GM19099 (cell line): ENCODE data around the gene SFMBT1.

ENCODE experiments used
- POLR2A ChIP-seq: IDR thresholded peaks from 3 replicates; pipeline ENCODE4 v1.6.1; 2011; ENCODE audit warnings: low read depth; ENCODE audit not compliant: insufficient read length; ENCODE audit errors: extremely low read depth

Gene SFMBT1, protein sequence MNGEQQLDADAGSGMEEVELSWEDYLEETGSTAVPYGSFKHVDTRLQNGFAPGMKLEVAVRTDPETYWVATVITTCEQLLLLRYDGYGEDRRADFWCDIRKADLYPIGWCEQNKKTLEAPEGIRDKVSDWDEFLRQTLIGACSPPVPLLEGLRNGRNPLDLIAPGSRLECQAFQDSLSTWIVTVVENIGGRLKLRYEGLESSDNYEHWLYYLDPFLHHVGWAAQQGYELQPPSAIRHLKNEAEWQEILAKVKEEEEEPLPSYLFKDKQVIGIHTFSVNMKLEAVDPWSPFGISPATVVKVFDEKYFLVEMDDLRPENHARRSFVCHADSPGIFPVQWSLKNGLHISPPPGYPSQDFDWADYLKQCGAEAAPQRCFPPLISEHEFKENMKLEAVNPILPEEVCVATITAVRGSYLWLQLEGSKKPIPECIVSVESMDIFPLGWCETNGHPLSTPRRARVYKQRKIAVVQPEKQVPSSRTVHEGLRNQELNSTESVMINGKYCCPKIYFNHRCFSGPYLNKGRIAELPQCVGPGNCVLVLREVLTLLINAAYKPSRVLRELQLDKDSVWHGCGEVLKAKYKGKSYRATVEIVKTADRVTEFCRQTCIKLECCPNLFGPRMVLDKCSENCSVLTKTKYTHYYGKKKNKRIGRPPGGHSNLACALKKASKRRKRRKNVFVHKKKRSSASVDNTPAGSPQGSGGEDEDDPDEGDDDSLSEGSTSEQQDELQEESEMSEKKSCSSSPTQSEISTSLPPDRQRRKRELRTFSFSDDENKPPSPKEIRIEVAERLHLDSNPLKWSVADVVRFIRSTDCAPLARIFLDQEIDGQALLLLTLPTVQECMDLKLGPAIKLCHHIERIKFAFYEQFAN

DNA sequence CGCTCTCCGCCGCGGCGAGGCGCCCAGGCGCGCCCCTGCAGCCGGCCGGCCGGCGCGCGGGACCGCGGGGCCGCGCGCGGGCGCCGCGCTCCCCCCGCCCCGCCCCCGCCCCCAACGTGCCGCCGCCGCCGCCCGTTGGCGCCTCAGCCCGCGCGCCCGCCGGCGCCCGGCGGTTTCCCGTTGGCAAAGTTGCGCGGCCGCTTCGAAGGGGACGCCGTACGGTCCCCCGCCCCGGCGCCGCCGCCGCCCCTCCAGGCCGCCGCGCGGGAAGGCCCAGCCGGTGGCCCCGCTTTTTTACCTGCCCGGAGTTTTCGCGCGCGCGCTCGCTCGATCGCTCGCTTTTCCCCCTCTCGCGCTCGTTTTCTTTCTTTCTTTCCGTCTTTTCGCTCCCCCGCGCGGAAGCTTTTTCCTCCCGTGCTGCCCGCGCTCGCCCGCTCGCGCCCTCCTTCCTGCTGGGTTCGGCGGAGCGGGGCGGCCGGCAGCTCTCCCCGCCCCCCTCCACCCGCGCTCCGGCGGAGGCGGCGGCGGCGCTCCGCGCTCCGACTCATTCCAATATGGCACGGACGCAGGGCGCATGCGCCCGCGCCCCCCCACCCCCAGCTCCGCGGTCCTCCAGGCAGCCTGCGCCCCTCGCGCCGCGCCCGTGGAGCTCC is at the start of gene SFMBT1:
Gene SFMBT1 (minus strand): TSS at position 556 of the 653 bp plus-strand sequence. CDS start 76,945 bp downstream, outside the sequence.
- TF ChIP-seq POLR2A = peak; percentile 48

DNA sequence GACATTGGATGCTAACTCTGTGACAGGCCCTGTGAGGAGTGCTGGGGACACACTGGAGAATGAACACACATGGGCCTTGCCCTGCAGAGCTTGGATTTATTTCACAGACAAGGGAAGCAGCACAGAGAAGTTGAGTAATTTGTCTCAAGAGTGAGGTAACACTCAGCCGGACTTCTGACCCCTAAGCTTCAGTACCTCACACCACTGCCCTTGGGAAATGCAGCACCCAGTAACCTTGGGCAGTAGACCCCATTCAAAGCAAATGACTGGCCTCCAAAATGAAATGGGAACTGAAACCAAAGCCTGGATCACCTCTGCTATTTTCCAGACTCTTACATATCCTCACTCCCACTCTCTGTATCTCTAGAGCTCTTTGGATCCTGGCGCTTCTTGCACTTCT is 47.1 kb upstream of the SFMBT1 start:
- TF ChIP-seq POLR2A = no peak

DNA sequence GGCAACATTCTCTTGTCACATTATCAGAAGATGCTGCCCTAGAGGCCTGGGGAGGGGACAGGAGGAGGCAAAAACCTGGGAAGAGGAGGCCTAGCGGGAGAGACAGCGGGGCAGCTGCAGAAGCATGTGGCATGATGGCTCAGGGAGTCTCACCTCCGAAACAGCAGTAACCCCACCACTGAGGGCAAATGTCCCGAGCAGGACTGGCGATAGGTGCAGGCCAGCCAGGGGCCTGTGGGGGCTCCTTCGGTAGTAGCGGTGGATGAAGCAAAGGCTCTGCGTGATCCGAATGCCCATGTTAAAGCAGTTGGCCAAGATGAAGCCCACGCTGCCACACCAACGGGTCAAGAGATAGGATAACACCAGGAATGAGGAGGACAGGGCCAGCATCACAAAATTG is 46.3 kb upstream of the SFMBT1 start:
- no peak for TF ChIP-seq POLR2A

DNA sequence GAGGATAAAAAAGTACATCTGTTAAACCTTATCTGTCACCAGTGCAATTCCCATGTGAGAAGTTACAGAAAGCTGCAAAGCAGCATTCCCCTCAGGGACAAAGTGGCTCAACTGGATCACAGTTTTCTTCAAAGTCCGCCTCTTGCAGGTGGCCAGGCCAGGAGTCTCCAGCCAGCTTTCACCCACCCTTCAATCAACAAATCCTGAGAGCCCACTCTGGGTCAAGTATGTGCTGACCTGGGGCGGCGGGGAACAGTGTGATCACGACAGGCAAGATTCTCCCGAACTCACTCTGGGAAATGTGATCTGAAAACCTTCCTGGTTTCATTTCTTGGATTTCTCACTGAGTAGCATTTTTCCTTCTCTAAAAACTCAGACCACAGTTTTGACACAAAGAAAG is 45.1 kb upstream of the SFMBT1 start:
- no peak for TF ChIP-seq POLR2A

DNA sequence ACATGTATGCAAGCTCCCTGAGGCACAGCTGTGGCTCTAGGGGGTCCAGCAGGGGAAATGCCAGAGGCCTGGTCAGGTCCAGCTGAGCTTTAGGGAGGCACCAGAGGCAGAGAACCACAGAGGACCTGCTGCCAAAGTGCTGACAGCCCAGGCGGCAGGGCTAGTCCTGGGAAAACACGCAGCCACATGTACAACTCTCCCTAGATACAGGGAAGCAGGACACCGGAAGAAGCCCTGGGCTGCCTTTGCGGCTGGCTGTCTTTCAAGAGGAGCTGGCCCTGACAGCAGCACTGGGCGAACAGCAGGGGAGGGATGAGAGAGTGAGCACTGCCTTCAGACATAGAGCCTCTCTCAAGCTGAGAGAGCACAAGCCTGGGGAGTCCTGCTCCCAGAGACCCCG is 43.6 kb upstream of the SFMBT1 start:
- no peak for TF ChIP-seq POLR2A

DNA sequence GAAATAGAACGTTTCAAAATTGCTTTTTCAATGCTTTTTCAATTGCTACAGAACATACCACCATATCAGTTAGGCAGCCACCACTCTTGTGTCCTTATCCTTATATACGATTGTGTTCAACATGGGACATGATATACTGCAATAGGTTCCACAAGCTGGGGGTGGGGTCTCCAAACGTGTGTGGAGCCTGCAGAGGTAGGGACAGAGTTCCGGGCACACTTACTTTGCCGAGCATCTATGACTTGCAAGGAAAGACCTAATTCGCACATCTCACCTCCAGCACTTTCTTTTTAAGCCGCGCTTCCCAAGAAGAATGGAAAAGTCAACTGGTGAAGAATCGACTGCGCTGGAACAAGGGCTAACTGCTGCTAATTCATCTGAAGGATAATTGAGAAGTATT is 39.6 kb upstream of the SFMBT1 start:
- no peak for TF ChIP-seq POLR2A

DNA sequence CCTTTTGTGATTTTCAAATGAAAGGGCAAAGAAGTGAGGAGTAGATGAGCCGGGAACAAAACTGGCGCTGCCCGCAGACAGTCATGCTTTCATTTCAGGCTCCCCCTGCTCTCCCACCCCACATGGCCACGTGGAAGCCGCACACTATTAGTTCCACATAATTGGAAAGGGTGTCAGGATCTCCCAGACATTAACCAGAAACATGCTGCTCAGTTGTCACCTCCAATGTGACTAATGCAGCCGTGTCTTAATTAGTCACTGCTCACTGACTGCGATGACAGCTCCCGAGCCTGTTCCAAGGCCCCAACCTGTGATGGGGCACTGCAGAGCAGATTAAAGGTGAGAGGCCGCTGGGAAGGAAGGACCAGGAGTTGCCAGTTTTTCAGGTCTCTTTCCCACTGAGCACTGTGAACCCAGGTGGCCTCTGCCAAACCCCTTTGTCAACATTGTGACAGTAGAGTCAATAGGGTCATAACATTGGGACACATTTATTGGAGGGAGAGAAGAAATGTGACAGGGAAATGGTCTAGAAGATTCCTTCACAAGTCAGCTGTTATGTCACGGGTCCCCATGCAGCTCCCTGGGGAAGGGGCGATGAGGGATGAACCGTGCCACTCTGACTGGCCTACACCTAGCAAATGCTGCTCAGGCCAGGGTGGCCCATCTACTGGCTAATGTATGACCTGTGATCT is 38.6 kb upstream of the SFMBT1 start:
- TF ChIP-seq POLR2A = no peak

DNA sequence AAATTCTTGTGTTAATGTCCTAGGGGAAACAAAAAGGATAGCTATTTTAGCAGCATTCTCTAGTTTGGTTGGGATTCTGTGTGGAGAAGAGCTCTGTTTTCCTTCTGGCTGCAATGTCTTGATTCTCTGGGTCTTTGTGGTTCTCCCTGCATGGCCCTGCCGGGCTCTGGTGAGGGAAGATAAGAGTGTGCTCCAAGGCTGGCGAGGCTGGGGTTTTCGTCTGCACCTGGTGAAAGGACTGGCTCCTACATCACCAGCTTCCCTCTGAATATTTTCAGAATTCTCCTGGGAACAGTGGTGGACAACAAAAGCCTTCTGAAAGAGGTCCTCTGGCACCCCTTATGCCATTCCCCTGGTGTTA is 38.1 kb upstream of the SFMBT1 start:
- TF ChIP-seq POLR2A = no peak

DNA sequence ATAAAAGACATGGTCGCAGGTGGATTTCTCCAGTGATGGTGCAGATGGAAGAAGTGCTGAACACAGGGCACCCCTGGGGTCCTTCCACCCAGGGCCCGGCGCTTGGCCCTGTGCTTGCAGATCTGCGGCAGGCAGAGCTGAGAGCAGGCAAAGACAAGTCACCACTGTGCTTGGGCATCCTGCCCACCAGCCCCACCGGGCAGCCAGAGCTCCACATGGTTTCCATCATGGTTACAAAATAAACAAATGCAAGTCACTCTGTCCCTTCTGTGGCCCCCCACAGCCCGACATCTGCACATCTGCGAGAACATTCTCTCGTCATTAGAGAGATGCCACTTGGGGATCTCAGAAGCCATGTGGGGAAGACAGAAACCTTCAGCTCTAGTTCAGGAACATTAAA is 37.6 kb upstream of the SFMBT1 start:
- TF ChIP-seq POLR2A = no peak

DNA sequence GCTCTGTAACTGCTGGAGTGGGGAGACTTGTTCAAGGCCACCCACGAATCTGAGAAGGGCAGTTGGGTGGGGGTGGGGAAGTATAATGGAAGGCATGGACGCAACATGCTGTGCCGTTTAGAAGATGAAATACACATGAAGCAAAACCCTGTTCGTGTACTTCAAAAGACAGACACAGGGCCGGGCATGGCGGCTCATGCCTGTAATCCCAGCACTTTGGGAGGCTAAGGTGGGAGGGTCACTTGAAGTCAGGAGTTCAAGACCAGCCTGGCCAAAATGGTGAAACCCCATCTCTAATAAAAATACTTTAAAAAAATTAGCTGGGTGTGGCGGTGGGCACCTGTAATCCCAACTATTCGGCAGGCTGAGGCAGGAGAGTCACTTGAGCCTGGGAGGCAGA is 36.9 kb upstream of the SFMBT1 start:
- TF ChIP-seq POLR2A = no peak

DNA sequence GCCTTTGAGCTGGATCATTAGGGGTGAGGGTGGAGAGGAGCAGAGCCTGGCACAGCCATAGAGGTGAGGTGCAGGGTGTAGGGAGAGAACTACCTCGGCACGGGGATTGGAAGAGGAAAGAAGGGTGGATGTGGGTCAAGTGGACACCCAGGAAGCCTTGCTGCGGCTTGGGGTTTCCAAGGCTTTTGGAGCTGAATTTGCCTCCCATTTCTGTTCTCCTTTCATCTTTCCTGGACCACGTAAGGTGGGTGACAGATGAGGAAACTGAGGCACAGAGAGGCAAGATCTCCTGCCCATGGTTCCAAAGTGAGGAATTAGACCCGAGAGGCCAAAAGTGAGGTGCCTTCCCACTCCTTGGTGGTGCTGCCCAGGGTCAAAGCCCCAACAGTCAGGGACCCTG is 35.4 kb upstream of the SFMBT1 start:
- no peak for TF ChIP-seq POLR2A

DNA sequence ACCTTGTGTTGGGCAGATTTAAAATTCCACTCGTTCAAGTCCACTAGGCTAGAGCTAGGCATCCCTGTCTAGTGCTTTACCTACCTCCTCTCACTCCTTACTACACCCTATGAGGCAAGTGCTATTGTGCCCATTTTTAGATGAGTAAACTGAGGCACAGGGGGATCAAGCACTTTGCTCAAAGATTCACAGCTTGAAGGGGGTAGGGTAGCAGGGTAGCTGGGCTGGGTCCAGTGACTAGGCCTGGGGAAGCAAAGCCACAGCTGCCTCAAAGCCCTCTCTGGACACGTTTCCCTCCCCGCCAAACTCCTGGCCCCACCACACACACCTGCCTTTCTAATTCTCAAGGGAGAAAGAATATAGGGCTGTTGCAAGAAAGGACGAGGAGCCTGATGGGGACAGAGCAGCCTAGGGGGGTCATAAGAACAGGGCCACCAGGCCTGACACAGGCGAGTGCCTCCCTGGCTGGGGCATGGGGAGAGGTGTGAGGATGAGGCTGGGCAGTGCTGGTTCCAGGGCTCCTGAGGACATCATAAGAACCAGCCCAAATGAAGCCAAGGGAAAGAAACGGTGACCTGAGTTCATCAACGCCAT is 34.8 kb upstream of the SFMBT1 start:
- TF ChIP-seq POLR2A = no peak

DNA sequence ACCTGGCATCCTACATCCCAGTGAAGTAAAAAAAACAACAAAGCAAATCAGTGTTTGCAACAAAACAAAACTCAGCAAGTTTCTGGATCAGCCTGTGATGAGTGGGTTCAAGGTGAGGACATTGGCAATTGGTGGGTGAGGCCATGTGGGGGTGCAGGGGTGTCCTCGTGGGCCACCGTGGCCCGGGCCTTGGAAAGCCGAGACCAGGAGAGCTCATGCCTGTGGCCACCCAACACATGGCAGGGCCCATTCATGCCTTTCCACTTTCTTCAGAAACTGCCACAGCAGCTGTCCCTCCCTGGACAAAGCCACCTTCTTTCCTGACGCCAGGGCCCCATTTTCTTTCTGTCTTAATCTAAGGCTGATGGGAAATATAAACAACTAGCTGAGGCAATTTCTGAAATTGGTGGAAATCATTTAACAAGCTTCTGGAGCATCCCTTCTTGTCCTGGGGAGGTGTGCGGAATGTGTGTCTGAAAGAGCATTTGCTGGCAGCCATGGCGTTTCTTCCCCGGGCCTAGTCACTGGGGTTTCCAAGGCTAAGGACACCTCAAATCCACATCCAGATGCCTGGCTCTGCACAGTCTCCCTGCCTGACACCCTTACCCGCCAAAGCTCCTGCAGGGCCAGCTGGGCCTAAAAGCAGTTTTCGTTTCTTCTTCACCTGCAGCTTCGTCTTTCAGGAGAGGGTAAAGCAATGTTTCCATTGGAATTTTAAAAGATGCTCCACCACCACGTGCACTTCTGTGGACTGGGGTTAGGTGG is 34.1 kb upstream of the SFMBT1 start:
- TF ChIP-seq POLR2A = no peak

DNA sequence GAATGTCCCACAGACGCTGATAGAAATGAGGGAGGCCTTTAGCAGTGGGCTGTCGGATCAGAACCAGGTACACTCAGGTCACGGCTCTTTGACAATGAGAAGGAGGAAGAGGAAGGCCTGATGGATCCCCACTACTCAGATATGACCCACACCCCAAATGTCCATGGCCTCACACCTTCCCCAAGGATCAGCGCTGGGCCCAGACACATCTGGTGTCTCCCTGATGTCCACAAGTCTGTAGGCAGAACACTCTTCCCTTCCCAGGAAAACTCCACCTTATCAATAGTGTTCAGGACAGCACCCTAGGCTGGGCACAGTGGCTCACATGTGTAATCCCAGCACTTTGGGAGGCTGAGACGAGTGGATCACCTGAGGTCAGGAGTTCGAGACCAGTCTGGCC is 33.3 kb upstream of the SFMBT1 start:
- no peak for TF ChIP-seq POLR2A
